Heart left ventricle (tissue), 16 donors: ENCODE measurements around the gene RFWD3. TPM values are rescaled to one million over a fixed set of nuclear protein-coding genes. Genes with fewer than 3 reads are reported as not detected.

ENCODE experiments used
- ATAC-seq, 4 donors: fragments of 200-7000 bp; cut with Tn5 transposase; one replicate each; pipeline ENCODE4 v1.9.1; 2020 to 2022; ENCODE audit warnings: moderate library complexity in 4 of 4, mild to moderate bottlenecking in 3 of 4, moderate number of reproducible peaks in 1 of 4
- DNase-seq, 5 donors: peaks; one replicate each; pipeline ENCODE4 v3.0.0-alpha.2; 2020
- H3K27ac ChIP-seq, 12 donors: fragments of 200-600 bp; sonication (generic) in 4 of 12; one replicate each; pipeline versions ENCODE4 v1.5.0 to v1.8.0; 2016 to 2022; ENCODE audit warnings: mild to moderate bottlenecking in 2 of 12
- H3K27me3 ChIP-seq, 9 donors: fragments of 200-600 bp; sonication (generic) in 2 of 9; one replicate each; pipeline versions ENCODE4 v1.5.1 to v1.8.0; 2016 to 2022; ENCODE audit warnings: mild to moderate bottlenecking in 3 of 9
- H3K36me3 ChIP-seq, 9 donors: fragments of 200-600 bp; sonication (generic) in 2 of 9; one replicate each; pipeline versions ENCODE4 v1.5.0 to v1.8.0; 2018 to 2022; ENCODE audit warnings: mild to moderate bottlenecking in 2 of 9
- H3K4me1 ChIP-seq, 12 donors: fragments of 200-600 bp; sonication (generic) in 4 of 12; one replicate each; pipeline versions ENCODE4 v1.5.0 to v1.8.0; 2016 to 2022; ENCODE audit warnings: mild to moderate bottlenecking in 3 of 12
- H3K4me3 ChIP-seq, 12 donors: fragments of 200-600 bp; sonication (generic) in 4 of 12; one replicate each; pipeline versions ENCODE4 v1.5.0 to v1.8.0; 2017 to 2022; ENCODE audit warnings: mild to moderate bottlenecking in 9 of 12, moderate library complexity in 4 of 12
- H3K9me3 ChIP-seq, 12 donors: fragments of 200-600 bp; sonication (generic) in 4 of 12; one replicate each; pipeline versions ENCODE4 v1.5.0 to v1.8.0; 2016 to 2022; ENCODE audit warnings: mild to moderate bottlenecking in 1 of 12
- POLR2A ChIP-seq, 2 donors: fragments of 450-650 bp; IDR thresholded peaks; one replicate each; pipeline ENCODE4 v1.6.1; 2017; ENCODE audit warnings: antibody characterized with exemption in 2 of 2, mild to moderate bottlenecking in 2 of 2, moderate library complexity in 2 of 2
- WGBS, 4 donors: extraction: QIAGEN DNeasy Blood & Tissue Kit in 2 of 4; methylation state at CpG; one replicate each; pipeline versions ENCODE4 v1.1.5 to v1.1.7; 2013 to 2018; 5-methylcytosine and 5-hydroxymethylcytosine counted together
- intact Hi-C, 10 donors: fragments of 100-400 bp; cut with DNase I; formaldehyde crosslinking; loops; one replicate each; pipeline versions ENCODE4 v1.11.1 to v1.14.2; 2022
- polyA plus RNA-seq, 2 donors: library from polyadenylated mRNA; stranded (reverse); fragments of 200-250 nt; gene quantifications; one replicate each; pipeline ENCODE4 v1.2.3, GENCODE V29; 2013
- total RNA-seq, 9 donors: library from RNA; depleted of rRNA in 2 of 9; stranded (reverse); fragments of >200 nt in 2 of 9; fragmentation: NEBNext Ultra II Directional in 3 of 9; extraction: Animal tissue kit (Norgen Biotek cat#: 25700) in 3 of 9; gene quantifications; one replicate each; pipeline versions ENCODE4 v1.1.0 to v1.2.4, GENCODE V29; 2016 to 2023
- TF ChIP-seq, protein P1 (sequence below), 12 donors: fragments of 200-600 bp; sonication (generic) in 4 of 12; IDR thresholded peaks; one replicate each; pipeline versions ENCODE4 v1.5.0 to v1.8.0; 2018 to 2022; ENCODE audit warnings: antibody characterized with exemption in 12 of 12, mild to moderate bottlenecking in 5 of 12
- donor health status: ischemic (EF 13 %, LVEDD 7.1; RV severe dilation, severe dysfunction).
- donor health status: healthy with polysubstance abuse.
- donor health status: DM: no; HTN: yes; CAD: no.
- donor health status: DM: no; HTN: no; CAD: no.
- donor health status: ischemic (EF 25% LVEDD 6.9; RV normal size, moderate dysfunction).
- donor health status: ischemic (EF 25% LVEDD 5.7; RV mildly dilated, moderate dysfunction).
- donor health status: healthy.
- donor health status: DM: yes; HTN: yes; CAD: no.
- donor health status: ischemic (EF 35%, LVEDD 5.7; RV mildly dilated, moderate dysfunction).
- donor health status: nonischemic (EF 11% LVEDD 7.7; RV severe dilation, severe dysfunction).
- donor health status: DM: yes; HTN: yes; CAD: no.
- donor health status: PGD.
- donor health status: ischemic (EF 29% LVEDD 5.4; RV normal size, mild dysfunction).
- donor health status: nonischemic (EF 23%, LVEDD 6.1; RV moderate dilation, normal function).

The RFWD3 gene
- total and polyA plus RNA-seq, 11 donors, result 3.3 to 14.4 (median 5.1) TPM

- Histone ChIP-seq H3K36me3 (no peaks in the 10 kb centered on the region), H3K27ac (peak overlapping the region in 1 of 12 donors; percentile 23), H3K9me3 (no peaks in the 10 kb centered on the region), H3K4me3 (peak overlapping the region in 2 of 12 donors; percentile 16 to 100), H3K27me3 (no peaks in the 10 kb centered on the region), H3K4me1 (peaks cover 0 to 65% (median 37%) of the 10 kb centered on the region in 12 donors)
- 45 to 64% (median 52%) methylated on average over 4 of the region's 4 CpGs for WGBS, 4 donors
- intact Hi-C loops, result loop anchor here in 1 of 10 donors (10.0 kb wide), 1 partner anchor 99 kb away; no protein-coding TSS in a partner anchor
- no peak for ATAC-seq
- DNase-seq, result no peak
- TF ChIP-seq POLR2A (IDR thresholded peaks at IDR 0.05), result no peak
- TF ChIP-seq, protein P1, sequence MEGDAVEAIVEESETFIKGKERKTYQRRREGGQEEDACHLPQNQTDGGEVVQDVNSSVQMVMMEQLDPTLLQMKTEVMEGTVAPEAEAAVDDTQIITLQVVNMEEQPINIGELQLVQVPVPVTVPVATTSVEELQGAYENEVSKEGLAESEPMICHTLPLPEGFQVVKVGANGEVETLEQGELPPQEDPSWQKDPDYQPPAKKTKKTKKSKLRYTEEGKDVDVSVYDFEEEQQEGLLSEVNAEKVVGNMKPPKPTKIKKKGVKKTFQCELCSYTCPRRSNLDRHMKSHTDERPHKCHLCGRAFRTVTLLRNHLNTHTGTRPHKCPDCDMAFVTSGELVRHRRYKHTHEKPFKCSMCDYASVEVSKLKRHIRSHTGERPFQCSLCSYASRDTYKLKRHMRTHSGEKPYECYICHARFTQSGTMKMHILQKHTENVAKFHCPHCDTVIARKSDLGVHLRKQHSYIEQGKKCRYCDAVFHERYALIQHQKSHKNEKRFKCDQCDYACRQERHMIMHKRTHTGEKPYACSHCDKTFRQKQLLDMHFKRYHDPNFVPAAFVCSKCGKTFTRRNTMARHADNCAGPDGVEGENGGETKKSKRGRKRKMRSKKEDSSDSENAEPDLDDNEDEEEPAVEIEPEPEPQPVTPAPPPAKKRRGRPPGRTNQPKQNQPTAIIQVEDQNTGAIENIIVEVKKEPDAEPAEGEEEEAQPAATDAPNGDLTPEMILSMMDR (IDR thresholded peaks at IDR 0.05), result no peak
Observed at GRCh38 chr16:74603848-74604247, 62.8 kb downstream of the RFWD3 start.

DNA sequence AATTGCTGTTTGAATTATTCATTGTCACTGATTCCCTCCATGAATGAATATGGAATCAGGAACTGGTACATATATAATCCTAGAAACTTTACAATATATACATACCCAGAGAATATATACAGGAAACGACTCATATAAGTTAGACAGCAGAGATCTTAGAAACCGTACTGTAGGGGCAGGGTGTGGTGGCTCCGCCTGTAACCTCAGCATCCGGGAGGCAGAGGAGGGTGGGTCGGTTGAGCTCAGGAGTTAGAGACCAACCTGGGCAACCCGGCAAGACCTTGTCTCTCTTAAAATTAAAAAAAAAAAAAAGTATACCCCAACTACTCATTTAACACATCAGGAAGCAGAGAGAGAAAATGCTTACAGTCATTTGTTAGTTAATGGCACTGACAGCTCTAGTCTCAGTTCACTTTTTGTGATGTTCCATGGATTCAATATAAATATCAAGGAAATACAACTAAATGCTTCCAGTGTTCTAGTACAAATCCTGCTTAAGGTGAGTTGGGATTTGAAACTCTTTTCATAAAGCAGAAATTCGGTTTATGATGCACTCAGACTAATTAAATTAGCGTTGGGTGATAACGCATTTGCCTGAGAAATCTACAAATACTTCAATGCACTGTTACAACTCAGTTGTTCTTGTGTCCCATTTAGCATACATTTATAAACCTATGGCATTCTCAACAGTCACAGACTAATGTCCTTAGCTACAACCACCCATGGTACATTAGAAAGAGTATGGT is 65.4 kb downstream of the RFWD3 start:
- ATAC-seq, result no peak
- H3K27ac ChIP-seq, result peak overlapping the region in 2 of 12 donors; percentile 16 to 43
- intact Hi-C loops, result loop anchor here in 1 of 10 donors (10.0 kb wide), 1 partner anchor 96 kb away; no protein-coding TSS in a partner anchor
- H3K4me3 ChIP-seq, result no peak overlapping the region
- TF ChIP-seq POLR2A (IDR thresholded peaks at IDR 0.05), result no peak
- TF ChIP-seq, protein P1 (IDR thresholded peaks at IDR 0.05), result no peak
- WGBS, 4 donors, result 58 to 69% (median 66%) methylated on average over 9 of the region's 9 CpGs
- H3K27me3 ChIP-seq, result no peaks in the 10 kb centered on the region
- DNase-seq, result no peak
- H3K9me3 ChIP-seq, result no peaks in the 10 kb centered on the region
- H3K36me3 ChIP-seq, result peaks cover 0 to 15% (median 4%) of the 10 kb centered on the region in 9 donors
- peaks cover 0 to 61% (median 35%) of the 10 kb centered on the region in 12 donors for H3K4me1 ChIP-seq

- Histone ChIP-seq H3K27ac (no peak overlapping the region), H3K36me3 (peaks cover 0 to 18% (median 6%) of the 10 kb centered on the region in 9 donors), H3K27me3 (no peaks in the 10 kb centered on the region), H3K9me3 (no peaks in the 10 kb centered on the region), H3K4me1 (peaks cover 0 to 30% (median 12%) of the 10 kb centered on the region in 12 donors), H3K4me3 (no peak overlapping the region)
- intact Hi-C loops, result no loop called here
- ATAC-seq, result no peak
- DNase-seq, result no peak
- no peak for TF ChIP-seq POLR2A (IDR thresholded peaks at IDR 0.05)
- TF ChIP-seq, protein P1 (IDR thresholded peaks at IDR 0.05), result no peak
- 90 to 95% (median 93%) methylated on average over 2 of the region's 2 CpGs for WGBS, 4 donors
Observed at GRCh38 chr16:74596586-74596985, 70.1 kb downstream of the RFWD3 start.

GRCh38 chr16:74592847-74593246 is 73.8 kb downstream of the RFWD3 start:
- TF ChIP-seq, protein P1 (IDR thresholded peaks at IDR 0.05), result no peak
- no peak for TF ChIP-seq POLR2A (IDR thresholded peaks at IDR 0.05)
- intact Hi-C loops, result no loop called here
- Histone ChIP-seq H3K9me3 (no peaks in the 10 kb centered on the region), H3K4me3 (no peak overlapping the region), H3K27me3 (no peaks in the 10 kb centered on the region), H3K36me3 (peaks cover 0 to 16% (median 6%) of the 10 kb centered on the region in 9 donors), H3K27ac (no peak overlapping the region), H3K4me1 (peaks cover 0 to 37% (median 5%) of the 10 kb centered on the region in 12 donors)
- ATAC-seq, result no peak
- 80 to 89% (median 84%) methylated on average over 3 of the region's 3 CpGs for WGBS, 4 donors
- DNase-seq, result no peak
